Raji (cell line): ENCODE results near the gene GIMAP8.

ENCODE experiments used
- POLR2A ChIP-seq: IDR thresholded peaks from 2 replicates; pipeline ENCODE4 v1.6.1; 2011; ENCODE audit warnings: low read depth, low read length, control low read depth; ENCODE audit not compliant: insufficient read depth

GIMAP8 gene

DNA sequence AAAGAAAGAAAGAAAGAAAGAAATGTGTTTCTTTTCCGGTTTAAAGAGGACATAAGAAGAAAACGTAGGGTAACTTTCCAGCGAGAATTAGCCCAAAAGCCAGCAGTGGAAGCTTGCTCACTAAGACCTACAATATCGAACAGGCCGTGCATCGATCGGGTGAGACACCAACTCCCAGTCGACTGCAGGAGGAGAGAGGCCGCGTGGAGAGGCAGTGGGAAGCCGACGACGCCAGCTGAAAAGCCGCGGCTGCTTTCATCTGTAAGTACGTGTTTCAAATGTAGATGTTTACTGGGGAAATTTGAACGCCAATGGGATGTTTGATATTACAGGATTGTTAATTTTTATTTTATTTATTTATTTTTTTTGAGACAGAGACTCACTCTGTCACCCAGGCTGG is 28.6 kb upstream of the GIMAP8 start:
- TF ChIP-seq POLR2A, result no peak

DNA sequence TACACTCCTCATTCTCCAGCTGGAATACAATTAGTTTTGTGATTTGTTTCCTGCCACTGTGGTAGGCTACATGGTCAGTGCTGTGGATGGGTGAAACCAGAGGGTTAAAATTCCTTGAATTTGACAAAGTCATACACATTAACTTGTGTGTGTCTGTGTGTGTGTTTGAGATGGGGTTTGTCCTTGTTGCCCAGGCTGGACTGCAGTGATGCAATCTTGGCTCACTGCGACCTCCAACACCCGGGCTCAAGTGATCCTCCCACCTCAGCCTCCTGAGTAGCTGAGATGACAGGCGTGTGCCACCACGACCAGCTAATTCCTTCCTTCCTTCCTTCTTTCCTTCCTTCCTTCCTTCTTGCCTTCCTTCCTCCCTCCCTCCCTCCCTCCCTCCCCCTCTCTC is 24.8 kb upstream of the GIMAP8 start:
- no peak for TF ChIP-seq POLR2A

DNA sequence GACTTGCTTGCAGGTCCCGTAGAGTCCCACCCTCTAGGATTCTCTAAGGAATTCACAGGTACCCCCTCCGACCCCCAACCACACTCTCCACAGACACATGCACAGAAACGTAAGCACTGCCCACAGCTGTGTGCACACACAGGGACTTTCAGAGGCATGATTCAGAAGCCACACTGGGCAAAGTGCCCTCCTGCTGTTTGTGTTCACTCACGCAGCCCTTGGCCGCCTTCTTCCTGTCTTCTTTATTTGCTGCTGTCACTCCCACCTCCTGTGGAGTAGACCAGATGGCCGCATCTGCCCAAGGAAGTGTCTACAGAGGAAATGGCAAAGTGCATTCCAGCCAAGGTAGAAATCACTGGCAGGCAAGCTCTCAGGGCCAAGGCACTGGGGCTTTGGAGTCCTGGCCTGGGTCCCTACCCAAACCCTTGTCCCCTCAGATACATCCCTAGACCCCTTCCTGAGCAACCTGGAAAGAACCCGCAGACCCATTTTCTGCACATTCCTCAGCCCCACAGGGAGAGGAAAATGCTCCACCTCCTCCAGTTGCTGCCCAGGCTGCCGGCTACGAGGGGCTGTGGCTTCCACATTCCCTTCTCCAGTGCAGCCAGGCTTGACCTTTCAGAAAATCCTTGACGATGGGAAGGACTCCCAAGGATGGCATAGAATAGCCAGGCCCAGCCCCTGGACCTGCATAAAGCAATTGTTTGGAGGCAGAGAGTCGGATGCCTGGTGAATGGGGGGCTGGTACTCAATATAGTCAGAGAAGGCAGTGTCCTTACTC is 21.6 kb upstream of the GIMAP8 start:
- TF ChIP-seq POLR2A, result no peak

DNA sequence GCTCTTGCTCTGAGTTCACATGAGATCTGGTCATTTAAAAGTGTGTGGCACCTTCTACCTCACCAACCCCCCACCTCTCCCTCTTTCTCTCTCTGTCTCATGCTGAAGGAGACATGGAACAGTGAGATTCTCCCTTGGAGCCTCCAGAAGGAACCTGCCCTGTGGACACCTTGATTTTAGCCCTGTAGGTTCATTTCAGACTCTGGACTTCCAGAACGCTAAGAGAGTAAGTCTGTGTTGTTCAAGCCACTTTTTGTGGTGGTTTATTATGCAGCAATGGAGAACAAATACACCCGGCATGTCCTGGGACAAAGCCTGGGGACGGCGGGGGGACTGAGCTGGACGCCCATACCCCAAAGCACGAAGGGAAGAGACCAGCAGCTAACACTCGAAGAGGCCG is 20.7 kb upstream of the GIMAP8 start:
- no peak for TF ChIP-seq POLR2A

DNA sequence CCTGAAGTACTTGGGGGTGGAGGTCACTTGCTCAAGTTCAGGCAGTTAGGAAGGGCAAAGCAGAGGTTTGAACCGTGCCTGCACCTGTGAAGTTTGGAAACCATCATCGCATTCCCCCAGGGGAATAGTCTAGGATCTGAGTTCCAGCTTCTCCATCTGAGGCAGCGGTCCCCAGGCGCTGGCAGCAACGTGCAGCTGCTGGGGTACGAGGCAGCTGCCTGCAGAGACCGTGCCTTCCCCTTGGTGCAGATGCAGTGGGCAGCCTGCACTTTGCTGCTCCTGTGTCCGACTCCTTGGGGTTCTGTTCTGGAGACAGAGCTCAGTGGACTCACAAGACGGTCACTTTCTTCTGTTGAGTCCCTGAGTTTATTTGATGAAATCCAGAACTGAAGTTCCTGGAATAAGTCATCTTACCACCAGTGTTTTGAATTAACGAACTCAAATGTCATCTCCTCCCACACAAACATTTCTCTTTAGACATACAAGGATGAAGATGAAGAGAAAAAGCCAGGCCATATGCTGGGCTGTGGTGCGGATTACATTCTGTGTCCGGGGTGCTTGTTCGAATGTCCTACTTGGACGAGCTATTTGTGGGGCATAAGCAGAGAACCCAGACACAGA is 19.9 kb upstream of the GIMAP8 start:
- TF ChIP-seq POLR2A, result no peak

DNA sequence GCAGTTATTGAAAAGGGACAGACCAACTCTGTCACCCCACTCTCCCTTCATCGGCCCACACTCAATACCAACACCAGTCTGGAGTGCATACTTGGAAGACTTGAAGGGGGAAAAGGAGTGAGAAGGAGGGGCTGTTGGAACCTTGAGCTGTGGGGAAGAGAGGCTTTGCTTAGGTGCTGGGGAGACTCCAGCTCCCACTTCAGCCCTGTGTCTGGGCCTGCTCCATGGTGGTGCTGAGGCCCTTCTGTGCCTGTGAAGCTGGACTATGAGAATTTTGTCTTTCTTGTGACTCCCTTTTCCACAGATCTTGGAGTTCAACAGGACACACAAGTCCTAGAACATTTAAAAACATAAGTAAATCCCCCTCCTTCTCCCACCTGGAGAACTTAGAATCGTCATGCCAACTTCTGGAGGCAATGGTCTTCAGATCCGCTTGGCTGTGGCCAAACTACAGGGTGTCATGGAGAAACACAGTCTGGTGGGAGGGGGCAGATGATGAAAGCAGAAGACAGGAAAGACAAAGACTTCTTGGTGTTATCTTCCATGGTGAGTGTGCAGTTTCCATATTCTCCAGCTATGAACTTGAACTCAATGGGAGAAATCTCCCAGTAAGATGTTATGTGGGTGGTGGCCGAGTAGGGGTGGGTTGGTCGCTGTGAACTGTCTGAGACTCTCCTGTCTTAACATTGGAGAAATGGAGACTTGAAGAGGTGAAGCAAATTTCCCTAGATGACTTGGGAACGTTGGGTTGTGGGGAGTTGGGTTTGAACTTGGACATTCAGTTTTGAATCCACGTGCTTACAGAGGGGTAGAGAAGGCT is 18.4 kb upstream of the GIMAP8 start:
- no peak for TF ChIP-seq POLR2A

DNA sequence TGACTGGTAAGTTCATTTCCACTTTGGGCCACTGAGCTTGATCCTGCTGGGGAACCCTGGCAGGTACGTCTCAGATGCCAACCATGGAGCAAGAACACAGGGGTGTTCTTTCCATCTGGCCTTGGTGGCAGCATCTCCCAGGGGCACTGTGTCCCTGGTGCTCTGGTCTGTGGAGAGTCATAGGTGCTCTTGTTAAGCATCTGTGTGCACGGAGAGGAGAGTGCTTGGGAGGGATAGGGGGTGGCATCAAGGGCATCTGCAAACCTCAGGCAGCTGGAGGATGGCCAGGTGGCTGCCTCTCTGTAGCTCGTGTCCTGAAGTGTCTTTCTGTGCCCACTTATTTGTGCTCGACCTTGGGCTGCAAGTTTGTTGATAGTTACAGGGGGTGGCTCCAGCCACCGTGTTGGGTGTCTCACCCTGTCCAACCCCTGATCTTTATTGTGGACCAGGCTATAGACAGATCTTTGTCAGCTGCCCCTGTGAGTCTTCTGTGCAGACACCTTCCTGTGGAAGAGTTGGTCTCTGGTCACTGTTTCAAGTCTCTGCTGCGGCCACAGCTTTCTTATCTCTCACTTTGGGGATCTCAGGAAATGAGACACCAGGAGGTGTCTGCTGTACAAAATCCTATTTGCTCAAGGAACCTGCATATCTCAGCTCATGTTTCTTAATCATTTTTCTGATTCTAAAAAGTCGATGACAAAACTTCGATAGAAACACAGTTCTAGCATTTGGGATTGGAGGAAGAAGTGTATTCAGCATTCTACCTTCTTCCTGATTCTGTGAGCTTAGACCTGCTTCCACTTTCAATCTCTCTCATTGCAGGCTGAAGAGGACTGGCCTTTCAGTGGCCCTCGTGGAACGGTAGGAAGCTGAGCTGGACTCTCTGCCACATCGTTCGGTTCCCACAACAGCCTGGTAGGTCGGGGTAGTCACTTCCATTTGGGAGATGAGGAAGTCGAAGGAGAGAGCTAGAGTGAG is 17.2 kb upstream of the GIMAP8 start:
- TF ChIP-seq POLR2A, result no peak

DNA sequence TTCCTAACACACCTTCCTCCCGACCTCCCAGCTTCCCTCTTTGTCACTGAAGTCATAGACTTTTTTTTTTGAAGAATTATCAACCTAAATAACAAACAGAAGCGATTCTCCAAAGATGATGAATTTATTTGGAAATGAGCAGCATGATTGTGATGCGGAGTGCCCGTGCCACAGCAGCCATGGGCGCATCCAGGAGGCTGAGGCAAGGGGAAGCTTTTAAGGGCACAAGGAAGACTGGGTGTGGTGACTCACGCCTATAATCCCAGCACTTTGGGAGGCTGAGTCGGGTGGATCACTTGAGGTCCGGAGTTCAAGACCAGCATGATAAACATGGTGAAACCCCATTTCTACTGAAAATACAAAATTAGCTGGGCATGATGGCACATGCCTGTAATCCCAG is 16.2 kb upstream of the GIMAP8 start:
- no peak for TF ChIP-seq POLR2A

DNA sequence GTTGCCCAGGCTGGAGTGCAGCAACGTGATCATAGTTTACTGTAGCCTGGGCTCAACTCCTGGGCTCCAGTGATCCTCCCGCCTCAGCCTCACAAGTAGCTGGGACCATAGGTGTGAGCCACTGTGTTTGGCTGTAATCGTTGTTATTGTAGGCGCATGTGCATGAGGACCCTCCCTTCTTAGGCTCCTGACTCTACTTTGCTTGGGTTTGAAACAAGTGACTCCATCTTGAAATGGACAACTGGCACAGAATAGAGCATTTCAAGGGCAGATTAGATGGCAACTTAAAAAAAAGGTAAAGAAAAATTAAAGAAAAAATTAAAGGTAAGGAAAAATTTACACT is 15.4 kb upstream of the GIMAP8 start:
- TF ChIP-seq POLR2A, result no peak

DNA sequence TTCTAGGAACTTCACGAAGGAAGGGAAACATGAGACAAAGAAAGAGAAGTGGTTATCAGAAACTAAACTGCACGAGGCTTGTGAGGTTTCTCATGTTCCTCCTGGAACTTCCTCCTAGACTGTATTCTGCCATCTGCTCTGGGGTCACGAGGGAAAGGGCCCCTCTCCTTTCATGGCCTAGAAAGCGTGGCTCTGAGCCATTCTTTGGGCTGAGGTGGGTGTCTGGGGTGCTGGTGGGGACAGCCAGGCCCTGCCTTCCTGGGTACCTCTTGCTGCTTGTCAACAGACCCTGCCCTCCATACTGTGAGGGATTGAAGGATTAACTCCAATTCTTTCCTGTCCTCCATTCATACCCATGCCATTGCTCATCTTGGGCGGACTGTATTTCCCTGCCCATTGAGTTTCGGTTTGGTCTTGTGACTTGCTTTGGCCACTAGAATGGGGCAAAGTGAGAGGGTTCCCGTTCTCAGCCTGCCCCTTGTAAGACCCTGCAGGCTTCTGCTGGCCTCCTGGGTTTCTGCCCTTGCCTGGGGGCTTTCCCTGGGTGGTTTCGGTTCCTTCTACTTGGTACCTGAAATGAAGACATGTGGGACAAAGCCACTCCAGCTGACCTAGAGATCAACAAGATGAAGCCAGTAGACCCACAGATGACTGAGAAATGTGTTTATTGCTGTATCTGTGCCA is 14.9 kb upstream of the GIMAP8 start:
- TF ChIP-seq POLR2A, result no peak

DNA sequence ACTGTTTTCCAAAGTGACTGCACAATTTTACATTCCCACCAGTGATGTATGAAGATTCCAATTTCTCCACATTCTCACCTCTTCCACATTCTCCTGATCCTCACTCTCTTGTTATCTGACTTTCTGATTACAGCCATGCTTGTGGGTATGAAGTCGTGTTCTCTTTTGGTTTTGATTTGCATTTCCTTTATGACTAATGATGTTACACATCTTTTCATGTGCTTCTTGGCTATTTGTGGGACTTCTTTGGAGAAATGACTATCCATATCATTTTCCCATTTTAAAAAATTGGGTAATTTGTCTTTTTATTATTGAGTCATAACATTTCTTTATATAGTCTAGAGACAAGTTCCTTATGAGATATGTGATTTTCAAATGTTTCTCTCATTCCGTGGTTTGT is 10.5 kb upstream of the GIMAP8 start:
- TF ChIP-seq POLR2A, result no peak

DNA sequence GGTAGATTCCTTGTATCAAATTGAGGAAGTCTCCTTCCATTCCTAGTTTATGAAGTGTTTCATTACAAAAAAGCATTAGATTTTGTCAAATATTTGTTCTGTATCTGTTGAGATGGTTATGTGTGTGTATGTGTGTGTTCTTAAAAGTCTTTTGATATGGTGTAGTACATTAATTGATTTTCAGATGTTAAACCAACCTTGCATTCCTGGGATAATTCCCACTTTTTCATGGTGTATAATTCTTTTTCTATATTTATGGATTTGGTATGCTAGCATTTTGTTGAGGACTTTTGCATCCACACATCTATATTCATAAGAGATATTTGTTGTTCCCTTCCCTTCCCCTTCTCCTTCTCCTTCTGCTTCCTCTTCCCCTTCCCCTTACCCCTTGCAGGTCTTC is 8.9 kb upstream of the GIMAP8 start:
- no peak for TF ChIP-seq POLR2A

DNA sequence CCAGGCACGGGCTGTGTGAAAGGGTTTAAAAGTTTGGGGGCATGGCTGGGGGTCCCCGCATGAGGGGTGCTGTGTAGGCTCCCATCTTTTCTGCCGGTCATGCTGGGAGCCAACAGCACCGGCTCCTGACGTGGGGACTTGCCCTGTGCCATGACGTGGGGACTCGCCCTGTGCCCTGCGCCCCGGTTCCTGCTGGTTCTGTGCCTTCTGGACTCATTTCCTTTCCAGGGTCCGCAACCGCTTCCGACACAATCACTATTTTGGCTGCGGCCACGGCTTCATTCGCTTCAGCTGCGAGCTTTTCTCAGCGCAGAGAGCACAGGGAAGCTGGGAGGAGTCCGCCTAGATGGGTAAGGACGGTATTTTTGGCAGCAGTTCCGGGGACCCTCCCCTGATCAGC is 7.6 kb upstream of the GIMAP8 start:
- no peak for TF ChIP-seq POLR2A

DNA sequence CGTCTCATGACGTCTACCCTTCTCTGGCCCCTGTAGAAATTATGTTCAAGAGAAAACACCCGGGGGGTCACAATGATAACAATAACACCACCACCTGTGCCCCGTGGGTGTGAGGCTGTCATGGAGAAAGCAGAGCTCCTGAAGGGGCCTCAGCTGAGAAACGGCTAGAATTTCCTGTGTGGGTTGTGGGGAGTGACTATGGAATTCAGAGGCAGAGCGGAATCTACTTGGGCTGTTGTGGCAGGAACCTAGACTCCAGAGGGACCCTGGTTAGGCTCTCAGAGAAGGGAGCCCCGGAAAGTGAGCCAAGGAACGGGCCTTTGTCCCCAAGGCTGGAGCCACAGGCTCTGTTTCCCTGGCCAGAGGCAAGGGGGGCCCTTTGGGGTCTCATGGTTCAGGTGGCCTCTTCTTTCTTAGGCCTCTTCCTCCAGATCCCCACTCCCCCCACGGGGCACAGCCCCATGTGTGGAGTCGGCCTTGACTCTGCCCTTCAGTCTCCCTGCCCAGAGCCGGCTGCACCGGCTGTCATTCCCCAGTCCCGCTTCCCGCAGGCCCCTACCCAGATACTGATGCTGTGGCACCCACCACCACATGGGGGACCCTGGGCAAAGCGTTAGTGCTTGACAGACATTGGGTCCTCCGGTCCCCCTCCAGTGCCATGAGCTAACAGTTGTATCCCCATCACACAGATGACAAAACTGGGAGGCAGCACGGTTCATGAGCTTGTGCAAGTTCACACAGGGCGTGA is 6.5 kb upstream of the GIMAP8 start:
- TF ChIP-seq POLR2A, result no peak
